ENCODE measurements around the gene RNASEH1.

The RNASEH1 gene

GRCh38 chr2:3558205-3559014 lies at the start of gene RNASEH1:
TSS of gene RNASEH1 (minus strand) at chr2:3558333. CDS start at chr2:3558260, 73 bp downstream.
- peak; percentile 97 for DNase-seq

- no peak for DNase-seq
Observed at GRCh38 chr2:3606370-3607201, 48.5 kb upstream of the RNASEH1 start.

GRCh38 chr2:3606028-3606369 lies 47.9 kb upstream of the RNASEH1 start:
- no peak for DNase-seq

- no peak for DNase-seq
Observed at GRCh38 chr2:3604991-3605961, 47.1 kb upstream of the RNASEH1 start.

GRCh38 chr2:3604207-3604877 lies 46.2 kb upstream of the RNASEH1 start:
- DNase-seq, result no peak

GRCh38 chr2:3603536-3604206 lies 45.5 kb upstream of the RNASEH1 start:
- no peak for DNase-seq

- DNase-seq, result no peak
Observed at GRCh38 chr2:3602553-3603339, 44.6 kb upstream of the RNASEH1 start.

- DNase-seq, result no peak
Observed at GRCh38 chr2:3601561-3602271, 43.6 kb upstream of the RNASEH1 start.

- DNase-seq, result no peak
Observed at GRCh38 chr2:3600256-3600855, 42.2 kb upstream of the RNASEH1 start.

- DNase-seq, result no peak
Observed at GRCh38 chr2:3598912-3599854, 41.0 kb upstream of the RNASEH1 start.

GRCh38 chr2:3598197-3598910 lies 40.2 kb upstream of the RNASEH1 start:
- no peak for DNase-seq

- no peak for DNase-seq
Observed at GRCh38 chr2:3597567-3597966, 39.4 kb upstream of the RNASEH1 start.

- DNase-seq, result no peak
Observed at GRCh38 chr2:3596901-3597417, 38.8 kb upstream of the RNASEH1 start.

- DNase-seq, result no peak
Observed at GRCh38 chr2:3595985-3596384, 37.9 kb upstream of the RNASEH1 start.

GRCh38 chr2:3595404-3595803 lies 37.3 kb upstream of the RNASEH1 start:
- no peak for DNase-seq

GRCh38 chr2:3594493-3595281 lies 36.6 kb upstream of the RNASEH1 start, which contains the start of gene COLEC11:
TSS of gene COLEC11 (plus strand) at chr2:3595112. CDS start at chr2:3604341, 9,229 bp downstream.
- no peak for DNase-seq

GRCh38 chr2:3589086-3589485 lies 31.0 kb upstream of the RNASEH1 start:
- DNase-seq, result no peak
